CD4-positive, CD25-positive, alpha-beta regulatory T cell (primary cell): ENCODE measurements around the gene TTC28. TPM values are rescaled to one million over a fixed set of nuclear protein-coding genes. Genes with fewer than 3 reads are reported as not detected.
"Not testable (repeated sequence)": the region's sequence is repeated elsewhere in the genome, so short reads cannot be mapped to it uniquely, and the experiment has no call there.

ENCODE experiments used
- ATAC-seq, 2 donors: fragments of 150-1000 bp; cut with Tn5 transposase; one replicate each; pipeline ENCODE4 v1.10.0; 2021; ENCODE audit warnings: low read depth in 2 of 2, moderate number of reproducible peaks in 2 of 2, moderate library complexity in 1 of 2
- DNase-seq, 3 donors: peaks; one replicate each; pipeline versions ENCODE4 v3.0.0 to v3.0.0-alpha.2; 2012 to 2022; ENCODE audit warnings: mixed read lengths in 1 of 3
- H3K27ac ChIP-seq: one replicate; pipeline ENCODE4 v1.7.0; 2013; ENCODE audit warnings: mild to moderate bottlenecking, low read length; ENCODE audit not compliant: insufficient read depth, poor library complexity, severe bottlenecking
- H3K27me3 ChIP-seq: one replicate; pipeline ENCODE4 v1.7.0; 2013; ENCODE audit warnings: low read length; ENCODE audit not compliant: control insufficient read depth, insufficient read depth
- H3K36me3 ChIP-seq: one replicate; pipeline ENCODE4 v1.7.0; 2013; ENCODE audit warnings: mild to moderate bottlenecking, low read length, moderate library complexity; ENCODE audit not compliant: control insufficient read depth, insufficient read depth
- H3K4me1 ChIP-seq: 2 replicates; pipeline ENCODE4 v1.7.0; 2013; ENCODE audit warnings: mild to moderate bottlenecking, low read length; ENCODE audit not compliant: insufficient read depth, control insufficient read depth, poor library complexity, severe bottlenecking
- H3K4me3 ChIP-seq: one replicate; pipeline ENCODE4 v1.7.0; 2013; ENCODE audit warnings: low read depth, mild to moderate bottlenecking, low read length, moderate library complexity
- H3K9me3 ChIP-seq, 2 experiments: 1 replicate in 1 of 2; 2 replicates in 1 of 2; pipeline ENCODE4 v1.7.0; 2013; ENCODE audit warnings: low read length in 2 of 2, mild to moderate bottlenecking in 1 of 2, moderate library complexity in 1 of 2; ENCODE audit not compliant: control insufficient read depth in 2 of 2
- H3K27ac Mint-ChIP-seq, 3 donors: one replicate each; pipeline ENCODE4 v1.8.0; 2020 to 2022; ENCODE audit warnings: mild to moderate bottlenecking in 3 of 3, mixed read lengths in 3 of 3, moderate library complexity in 2 of 3
- H3K27me3 Mint-ChIP-seq: one replicate; pipeline ENCODE4 v1.8.0; 2022; ENCODE audit warnings: mild to moderate bottlenecking, mixed read lengths
- H3K36me3 Mint-ChIP-seq: one replicate; pipeline ENCODE4 v1.8.0; 2020; ENCODE audit warnings: mixed read lengths
- H3K4me1 Mint-ChIP-seq, 4 donors: one replicate each; pipeline ENCODE4 v1.8.0; 2020 to 2022; ENCODE audit warnings: mixed read lengths in 4 of 4, mild to moderate bottlenecking in 1 of 4
- H3K4me3 Mint-ChIP-seq, 4 donors: one replicate each; pipeline ENCODE4 v1.8.0; 2020 to 2022; ENCODE audit warnings: mild to moderate bottlenecking in 4 of 4, mixed read lengths in 4 of 4, moderate library complexity in 3 of 4
- H3K9me3 Mint-ChIP-seq, 7 donors: one replicate each; pipeline ENCODE4 v1.8.0; 2020 to 2022; ENCODE audit warnings: mixed read lengths in 7 of 7, mild to moderate bottlenecking in 3 of 7, moderate library complexity in 2 of 7
- polyA plus RNA-seq, 4 donors: library from polyadenylated mRNA; unstranded; fragments of 300-500 nt; fragmentation: Illumina TruSeq; gene quantifications; one replicate each; pipeline ENCODE4 v1.2.3, GENCODE V29; 2021
- total RNA-seq: library from RNA; stranded (reverse); gene quantifications from one replicate; pipeline ENCODE4 v1.2.3, GENCODE V29; 2022

Gene TTC28
- total RNA-seq (2.7 TPM), polyA plus RNA-seq (under 1 TPM in 3 of 4 donors, not detected in 1; 0.02 to 0.42 (median 0.14) TPM)

DNA sequence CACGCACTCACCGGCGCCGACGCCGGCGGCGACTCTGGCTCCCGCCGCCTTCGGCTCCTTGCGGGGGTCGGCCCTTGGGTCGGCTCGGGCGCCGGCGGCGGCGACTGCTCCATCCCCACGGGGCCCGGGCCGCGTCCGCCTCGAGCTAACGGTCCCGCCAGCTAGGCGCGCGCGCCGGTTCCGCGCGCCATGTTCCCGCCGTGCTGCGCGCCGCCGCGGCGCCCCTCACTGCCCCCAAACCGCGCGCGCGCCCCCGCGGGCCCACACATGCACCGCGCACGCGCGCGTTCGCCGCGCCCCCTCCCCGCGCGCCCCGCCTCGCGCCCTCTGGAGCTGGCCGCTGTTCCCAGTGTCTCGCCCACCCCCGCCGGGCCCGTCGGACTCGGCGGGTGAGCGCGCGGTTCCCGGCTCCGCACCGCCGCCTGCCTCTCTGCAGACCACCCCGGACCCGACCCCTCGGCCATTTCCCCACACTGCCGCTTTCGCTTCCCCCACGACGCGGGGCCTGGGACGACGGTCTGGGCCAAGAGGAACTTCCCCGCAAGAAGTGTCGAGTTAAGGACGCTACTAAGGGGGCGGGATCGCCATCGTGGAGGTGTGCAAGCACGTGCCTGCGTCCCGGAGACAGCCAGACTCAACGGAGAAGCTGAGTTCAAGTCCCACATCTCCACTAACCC lies at the start of gene TTC28:
Gene TTC28 (minus strand): TSS at position 230 of the 677 bp plus-strand sequence. CDS start 117 bp downstream, at position 113.
- Mint-ChIP-seq H3K27me3 (peaks cover 61% of the 10 kb centered on the region), H3K4me1 (peaks cover 0 to 18% (median 8%) of the 10 kb centered on the region in 4 donors), H3K27ac (peak within 1 kb of the TSS in 1 of 3 donors; percentile 74), H3K4me3 (peak within 1 kb of the TSS; percentile 84 to 93 (median 86))
- H3K9me3 Mint-ChIP-seq, ATAC-seq, H3K36me3 ChIP-seq, H3K9me3 ChIP-seq, H3K4me3 ChIP-seq, H3K27ac ChIP-seq, H3K36me3 Mint-ChIP-seq: not testable (repeated sequence)
- DNase-seq: peak in 2 of 3 donors; percentile 4 to 15
- H3K4me1 ChIP-seq: peaks cover 12% of the 10 kb centered on the region
- peaks cover 20% of the 10 kb centered on the region for H3K27me3 ChIP-seq

GRCh38 chr22:28728621-28729313 lies 49.1 kb upstream of the TTC28 start:
- H3K4me3 ChIP-seq: no peak overlapping the region
- Mint-ChIP-seq H3K4me1 (peaks cover 0 to 5% (median 0%) of the 10 kb centered on the region in 4 donors), H3K36me3 (peaks cover 30% of the 10 kb centered on the region), H3K9me3 (no peaks in the 10 kb centered on the region), H3K27me3 (no peaks in the 10 kb centered on the region), H3K4me3 (no peak overlapping the region), H3K27ac (no peak overlapping the region)
- H3K4me1 ChIP-seq: no peaks in the 10 kb centered on the region
- H3K9me3 ChIP-seq: no peaks in the 10 kb centered on the region
- no peaks in the 10 kb centered on the region for H3K27me3 ChIP-seq
- no peak overlapping the region for H3K27ac ChIP-seq
- H3K36me3 ChIP-seq: no peaks in the 10 kb centered on the region
- ATAC-seq (no peak), DNase-seq (no peak)

DNA sequence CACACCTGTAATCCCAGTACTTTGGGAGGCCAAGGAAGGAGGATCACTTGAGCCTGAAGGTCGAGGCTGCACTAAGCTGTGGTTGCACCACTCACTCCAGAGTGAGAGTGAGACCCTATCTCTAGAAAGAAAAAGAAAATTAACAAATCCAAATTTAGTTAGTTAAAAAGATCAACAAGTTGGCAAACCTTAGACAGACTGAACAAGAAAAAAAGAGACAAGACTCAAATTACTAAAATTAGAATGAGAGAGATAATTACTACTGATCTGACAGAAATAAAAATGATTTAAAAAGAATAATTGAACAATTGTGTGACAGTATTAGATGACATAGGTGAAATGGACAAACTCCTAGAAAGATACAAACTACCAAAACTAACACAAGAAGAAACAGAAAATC lies 48.4 kb upstream of the TTC28 start:
- Mint-ChIP-seq H3K9me3 (no peaks in the 10 kb centered on the region), H3K27me3 (no peaks in the 10 kb centered on the region), H3K4me1 (peaks cover 0 to 5% (median 0%) of the 10 kb centered on the region in 4 donors), H3K36me3 (peaks cover 32% of the 10 kb centered on the region), H3K27ac (no peak overlapping the region), H3K4me3 (no peak overlapping the region)
- Histone ChIP-seq H3K27me3 (no peaks in the 10 kb centered on the region), H3K4me3 (no peak overlapping the region), H3K4me1 (no peaks in the 10 kb centered on the region), H3K9me3 (no peaks in the 10 kb centered on the region), H3K36me3 (no peaks in the 10 kb centered on the region), H3K27ac (no peak overlapping the region)
- no peak for DNase-seq
- ATAC-seq: no peak

DNA sequence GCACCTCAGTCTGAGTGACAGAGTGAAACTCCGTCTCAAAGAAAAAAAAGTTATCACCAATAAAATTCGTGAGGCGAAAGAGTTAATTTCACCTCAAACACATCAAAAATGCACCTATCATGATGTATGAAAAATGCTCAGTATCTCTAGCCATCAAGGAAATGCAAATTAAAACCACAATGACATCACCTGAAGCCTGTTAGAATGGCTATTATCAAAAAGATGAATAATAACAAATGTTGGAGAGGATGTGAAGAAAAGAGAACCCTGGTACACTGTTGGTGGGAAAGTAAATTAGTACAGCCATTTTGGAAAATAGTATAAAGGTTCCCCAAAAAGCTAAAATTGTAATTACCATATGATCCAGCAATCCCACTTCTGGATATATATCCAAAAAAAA lies 38.4 kb upstream of the TTC28 start:
- H3K36me3 ChIP-seq: no peaks in the 10 kb centered on the region
- DNase-seq: peak in 1 of 3 donors; percentile 22
- H3K9me3 Mint-ChIP-seq: peaks cover 0 to 2% (median 0%) of the 10 kb centered on the region in 7 donors
- no peaks in the 10 kb centered on the region for H3K27me3 Mint-ChIP-seq
- H3K36me3 Mint-ChIP-seq: peaks cover 15% of the 10 kb centered on the region
- no peak overlapping the region for H3K4me3 ChIP-seq
- no peak for ATAC-seq
- H3K4me1 ChIP-seq: no peaks in the 10 kb centered on the region
- H3K4me1 Mint-ChIP-seq: peaks cover 5 to 18% (median 9%) of the 10 kb centered on the region in 4 donors
- peak overlapping the region in 1 of 3 donors; percentile 72 for H3K27ac Mint-ChIP-seq
- H3K9me3 ChIP-seq: no peaks in the 10 kb centered on the region
- H3K27ac ChIP-seq: no peak overlapping the region
- H3K27me3 ChIP-seq: no peaks in the 10 kb centered on the region
- no peak overlapping the region for H3K4me3 Mint-ChIP-seq

DNA sequence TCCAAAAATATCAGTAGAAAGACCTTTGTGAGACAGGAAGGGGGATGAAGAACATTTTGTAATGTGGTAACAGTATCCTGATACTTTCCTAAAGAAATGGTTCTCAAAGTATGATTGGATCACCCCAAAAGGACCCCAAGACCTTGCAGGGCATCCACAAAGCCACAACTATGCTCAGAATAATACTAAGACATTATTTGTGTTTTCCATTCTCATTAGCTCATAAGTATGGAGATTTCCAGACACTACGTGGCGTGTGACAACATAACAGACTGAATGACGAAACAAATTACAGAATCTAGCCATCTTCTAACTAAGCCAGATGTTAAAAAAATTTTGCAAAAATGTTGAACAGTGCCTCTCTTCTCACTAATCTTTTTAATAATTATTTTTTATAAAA lies 37.0 kb upstream of the TTC28 start:
- H3K4me1 ChIP-seq: no peaks in the 10 kb centered on the region
- H3K4me1 Mint-ChIP-seq: peaks cover 5 to 18% (median 9%) of the 10 kb centered on the region in 4 donors
- no peaks in the 10 kb centered on the region for H3K27me3 Mint-ChIP-seq
- no peak overlapping the region for H3K4me3 ChIP-seq
- no peak overlapping the region for H3K4me3 Mint-ChIP-seq
- H3K27ac ChIP-seq: no peak overlapping the region
- ATAC-seq (no peak), DNase-seq (no peak)
- no peaks in the 10 kb centered on the region for H3K36me3 ChIP-seq
- no peak overlapping the region for H3K27ac Mint-ChIP-seq
- peaks cover 19% of the 10 kb centered on the region for H3K36me3 Mint-ChIP-seq
- H3K9me3 ChIP-seq: no peaks in the 10 kb centered on the region
- H3K27me3 ChIP-seq: no peaks in the 10 kb centered on the region
- peaks cover 0 to 2% (median 0%) of the 10 kb centered on the region in 7 donors for H3K9me3 Mint-ChIP-seq

DNA sequence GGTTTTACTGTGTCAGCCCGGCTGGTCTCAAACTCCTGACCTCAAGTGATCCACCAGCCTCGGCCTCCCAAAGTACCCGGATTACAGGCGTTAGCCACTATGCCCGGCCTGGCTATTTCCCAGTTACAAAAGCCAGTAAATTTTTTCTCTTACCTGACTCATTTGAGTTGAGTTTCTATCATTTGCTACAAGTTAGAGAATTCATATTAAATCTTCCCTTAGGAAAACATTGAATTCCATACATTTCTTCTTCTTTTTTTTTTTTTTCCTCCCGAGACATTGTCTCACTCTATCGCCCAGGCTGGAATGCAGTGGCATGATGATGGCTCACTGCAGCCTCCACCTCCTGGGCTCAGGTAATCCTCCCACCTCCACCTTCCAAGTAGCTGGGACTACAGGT lies 36.0 kb upstream of the TTC28 start:
- H3K4me3 Mint-ChIP-seq: no peak overlapping the region
- Histone ChIP-seq H3K4me1 (no peaks in the 10 kb centered on the region), H3K4me3 (no peak overlapping the region), H3K27ac (no peak overlapping the region), H3K27me3 (no peaks in the 10 kb centered on the region), H3K9me3 (no peaks in the 10 kb centered on the region), H3K36me3 (peaks cover 2% of the 10 kb centered on the region)
- H3K4me1 Mint-ChIP-seq: peaks cover 5 to 18% (median 11%) of the 10 kb centered on the region in 4 donors
- H3K27ac Mint-ChIP-seq: no peak overlapping the region
- peaks cover 0 to 2% (median 0%) of the 10 kb centered on the region in 7 donors for H3K9me3 Mint-ChIP-seq
- ATAC-seq: no peak
- no peaks in the 10 kb centered on the region for H3K27me3 Mint-ChIP-seq
- DNase-seq: no peak
- H3K36me3 Mint-ChIP-seq: peaks cover 24% of the 10 kb centered on the region

DNA sequence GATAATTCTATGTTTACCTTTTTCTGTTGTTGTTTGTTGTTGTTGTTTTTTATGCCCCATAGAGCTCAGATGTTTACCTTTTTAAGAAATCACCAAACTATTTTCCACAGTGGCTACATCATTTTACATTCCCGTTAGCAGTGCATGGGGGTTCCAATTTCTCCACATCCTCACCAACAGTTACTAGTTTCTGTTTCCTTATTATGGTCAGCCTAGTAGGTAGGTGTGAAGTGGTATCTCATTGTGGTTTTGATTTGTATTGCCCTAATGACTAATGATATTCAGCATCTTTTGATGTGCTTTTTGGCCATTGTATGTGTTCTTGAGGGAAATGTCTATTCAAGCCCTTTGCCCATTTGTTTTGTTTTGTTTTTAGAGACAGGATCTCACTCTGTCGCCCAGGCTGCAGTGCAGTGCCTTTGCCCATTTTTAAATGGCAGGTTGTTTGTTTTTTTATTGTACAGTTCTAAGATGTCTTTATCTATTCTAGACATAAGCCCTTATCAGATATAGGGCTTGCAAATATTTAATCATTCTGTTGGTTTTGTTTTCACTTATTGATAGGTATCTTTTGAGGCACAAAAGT lies 34.5 kb upstream of the TTC28 start:
- DNase-seq (no peak), ATAC-seq (no peak)
- Histone ChIP-seq H3K4me3 (no peak overlapping the region), H3K27me3 (no peaks in the 10 kb centered on the region), H3K27ac (no peak overlapping the region), H3K9me3 (no peaks in the 10 kb centered on the region), H3K4me1 (no peaks in the 10 kb centered on the region), H3K36me3 (peaks cover 7% of the 10 kb centered on the region)
- Mint-ChIP-seq H3K27me3 (no peaks in the 10 kb centered on the region), H3K36me3 (peaks cover 19% of the 10 kb centered on the region), H3K9me3 (peaks cover 0 to 2% (median 0%) of the 10 kb centered on the region in 7 donors), H3K27ac (peak overlapping the region in 1 of 3 donors; percentile 20), H3K4me1 (peaks cover 5 to 18% (median 11%) of the 10 kb centered on the region in 4 donors), H3K4me3 (peak overlapping the region in 1 of 4 donors; percentile 39)
